IMR-90 (cell line): ENCODE measurements around the gene SAP30BP. TPM values are rescaled to one million over a fixed set of nuclear protein-coding genes. Genes with fewer than 3 reads are reported as not detected.

Source experiments
- ATAC-seq: fragments of 200-7000 bp; cut with Tn5 transposase; 2 replicates; pipeline ENCODE4 v1.9.1; 2020; ENCODE audit warnings: low read depth, mild to moderate bottlenecking, moderate library complexity
- BruUV-seq: library from RNA; stranded (reverse); fragments of 400-500 nt; replicated peaks from 2 replicates; lab custom pipeline; 2021; lab: Mats Ljungman, UMichigan
- CTCF ChIA-PET: fragments of 300-600 bp; formaldehyde crosslinking; extraction: SDS; loops from one replicate; lab custom pipeline; 2021; ENCODE audit warnings: antibody characterized with exemption; lab: Yijun Ruan, JAX
- POLR2A ChIA-PET: fragments of 300-600 bp; sonication (Branson Sonifier 250); formaldehyde crosslinking; loops from one replicate; lab custom pipeline; 2022; ENCODE audit warnings: antibody characterized with exemption; ENCODE audit not compliant: unreplicated experiment; lab: Charles Lee
- DNase-seq: peaks from one replicate; pipeline ENCODE4 v3.0.0; 2013
- H2AFZ ChIP-seq: replicated peaks from 2 replicates; pipeline ENCODE3; 2013; ENCODE audit warnings: low read length, mild to moderate bottlenecking; ENCODE audit not compliant: poor library complexity
- H2AK5ac ChIP-seq: 2 replicates; pipeline ENCODE4 v1.6.1; 2013; ENCODE audit warnings: low read depth, low read length, inconsistent platforms
- H2AK9ac ChIP-seq: replicated peaks from 2 replicates; pipeline ENCODE3; 2013; ENCODE audit warnings: mild to moderate bottlenecking, low read depth, low read length, moderate library complexity; ENCODE audit not compliant: poor library complexity
- H2BK120ac ChIP-seq: 2 replicates; pipeline ENCODE4 v1.6.1; 2013; ENCODE audit warnings: low read depth, low read length, inconsistent platforms
- H2BK15ac ChIP-seq: 3 replicates; pipeline ENCODE4 v1.6.1; 2013; ENCODE audit warnings: low read depth, low read length, inconsistent platforms
- H2BK20ac ChIP-seq: 2 replicates; pipeline ENCODE4 v1.6.1; 2013; ENCODE audit warnings: low read depth, mild to moderate bottlenecking, inconsistent platforms, low read length, moderate library complexity
- H2BK5ac ChIP-seq: 2 replicates; pipeline ENCODE4 v1.6.1; 2013; ENCODE audit warnings: mild to moderate bottlenecking, low read depth, low read length, inconsistent platforms; ENCODE audit not compliant: poor library complexity, severe bottlenecking
- H3K14ac ChIP-seq: replicated peaks from 2 replicates; pipeline ENCODE4 v1.6.1; 2013; ENCODE audit warnings: low read depth, low read length, inconsistent platforms
- H3K18ac ChIP-seq: 2 replicates; pipeline ENCODE4 v1.6.1; 2013; ENCODE audit warnings: low read depth, low read length, control low read depth
- H3K23ac ChIP-seq: 2 replicates; pipeline ENCODE4 v1.6.1; 2013; ENCODE audit warnings: low read depth, low read length, inconsistent platforms
- H3K27ac ChIP-seq: 2 replicates; pipeline ENCODE4 v1.5.1; 2013; ENCODE audit warnings: mild to moderate bottlenecking, control low read depth, low read length; ENCODE audit not compliant: insufficient read depth
- H3K27me3 ChIP-seq: 2 replicates; pipeline ENCODE4 v1.6.1; 2013; ENCODE audit warnings: low read length; ENCODE audit not compliant: control insufficient read depth, insufficient read depth
- H3K36me3 ChIP-seq: 2 replicates; pipeline ENCODE4 v1.6.1; 2013; ENCODE audit warnings: low read length, mixed read lengths; ENCODE audit not compliant: control insufficient read depth, insufficient read depth
- H3K4ac ChIP-seq: 2 replicates; pipeline ENCODE4 v1.6.1; 2013; ENCODE audit warnings: low read depth, low read length, inconsistent platforms
- H3K4me1 ChIP-seq: 2 replicates; pipeline ENCODE4 v1.6.1; 2013; ENCODE audit warnings: low read length, mixed read lengths; ENCODE audit not compliant: control insufficient read depth, insufficient read depth
- H3K4me2 ChIP-seq: 2 replicates; pipeline ENCODE4 v1.6.1; 2013; ENCODE audit warnings: low read depth, mild to moderate bottlenecking, control low read depth, low read length, moderate library complexity
- H3K4me3 ChIP-seq: 2 replicates; pipeline ENCODE4 v1.5.1; 2013; ENCODE audit warnings: low read depth, mild to moderate bottlenecking, control low read depth, low read length, moderate library complexity; ENCODE audit not compliant: insufficient read depth
- H3K56ac ChIP-seq: 2 replicates; pipeline ENCODE4 v1.6.1; 2013; ENCODE audit warnings: low read length, inconsistent platforms; ENCODE audit not compliant: insufficient read depth; ENCODE audit errors: extremely low read depth
- H3K79me1 ChIP-seq, 2 experiments: 2 replicates each; pipeline ENCODE4 v1.6.1; 2013; ENCODE audit warnings: low read length in 2 of 2, inconsistent platforms in 1 of 2, low read depth in 1 of 2
- H3K9ac ChIP-seq: 2 replicates; pipeline ENCODE4 v1.6.1; 2013; ENCODE audit warnings: low read depth, low read length, control low read depth
- H3K9me1 ChIP-seq: 2 replicates; pipeline ENCODE4 v1.6.1; 2013; ENCODE audit warnings: low read length, inconsistent platforms; ENCODE audit not compliant: insufficient read depth
- H3K9me3 ChIP-seq: 2 replicates; pipeline ENCODE4 v1.6.1; 2013; ENCODE audit warnings: low read length; ENCODE audit not compliant: control insufficient read depth, insufficient read depth
- H4K20me1 ChIP-seq: 2 replicates; pipeline ENCODE4 v1.6.1; 2013; ENCODE audit warnings: low read length, inconsistent platforms; ENCODE audit not compliant: insufficient read depth
- H4K5ac ChIP-seq: 2 replicates; pipeline ENCODE4 v1.6.1; 2013; ENCODE audit warnings: mild to moderate bottlenecking, low read depth, low read length, control low read depth
- H4K8ac ChIP-seq, 2 experiments: 2 replicates each; pipeline ENCODE4 v1.6.1; 2013; ENCODE audit warnings: low read depth in 2 of 2, low read length in 2 of 2, control low read depth in 1 of 2, inconsistent platforms in 1 of 2
- H4K91ac ChIP-seq: 2 replicates; pipeline ENCODE4 v1.6.1; 2013; ENCODE audit warnings: low read depth, low read length, inconsistent platforms; ENCODE audit not compliant: insufficient read depth
- FOS ChIP-seq: fragments of 150-350 bp; IDR thresholded peaks from 2 replicates; pipeline ENCODE4 v1.6.1; 2016; ENCODE audit warnings: low read depth, low read length
- MAFK ChIP-seq: IDR thresholded peaks from 2 replicates; pipeline ENCODE4 v1.6.1; 2012; ENCODE audit warnings: low read depth, low read length, improper control_type of control experiment
- MXI1 ChIP-seq: IDR thresholded peaks from 2 replicates; pipeline ENCODE4 v1.6.1; 2012; ENCODE audit warnings: low read depth, mild to moderate bottlenecking, low read length, moderate library complexity, borderline replicate concordance
- POLR2A ChIP-seq: IDR thresholded peaks from 2 replicates; pipeline ENCODE4 v1.6.1; 2012; ENCODE audit warnings: mild to moderate bottlenecking, low read depth, low read length
- RAD21 ChIP-seq: IDR thresholded peaks from 2 replicates; pipeline ENCODE4 v1.6.1; 2012; ENCODE audit warnings: low read length, improper control_type of control experiment
- RCOR1 ChIP-seq: IDR thresholded peaks from 2 replicates; pipeline ENCODE4 v1.6.1; 2012; ENCODE audit warnings: mild to moderate bottlenecking, low read length, improper control_type of control experiment; ENCODE audit not compliant: insufficient replicate concordance
- RFX5 ChIP-seq: IDR thresholded peaks from 2 replicates; pipeline ENCODE4 v1.8.0; 2012; ENCODE audit warnings: low read depth, mild to moderate bottlenecking, low read length, moderate library complexity
- SMC3 ChIP-seq: fragments of 150-350 bp; IDR thresholded peaks from 2 replicates; pipeline ENCODE4 v1.6.1; 2016; ENCODE audit warnings: low read depth, mild to moderate bottlenecking, antibody characterized with exemption, low read length, moderate library complexity
- WGBS, 2 experiments: methylation state at CpG; one replicate each; pipeline versions ENCODE4 v1.1.5 to v1.1.7; 2013; ENCODE audit warnings: missing lambda C conversion rate in 2 of 2; ENCODE audit not compliant: insufficient read length in 1 of 2; ENCODE audit errors: extremely low coverage in 2 of 2; 5-methylcytosine and 5-hydroxymethylcytosine counted together
- dilution Hi-C: fragments of 300-500 bp; cut with HindIII; formaldehyde crosslinking; loops from one replicate; pipeline ENCODE4 v1.14.3; 2018; ENCODE audit warnings: low sequenced_read_pairs; ENCODE audit not compliant: unreplicated experiment
- in situ Hi-C: fragments of 300-500 bp; cut with MboI; formaldehyde crosslinking; loops from 3 replicates; pipeline ENCODE4 v1.14.3; 2019; ENCODE audit warnings: low sequenced_read_pairs, inconsistent platforms, mixed read lengths
- intact Hi-C: fragments of 100-400 bp; cut with micrococcal nuclease; formaldehyde crosslinking; loops from 2 replicates; pipeline ENCODE4 v1.10.0; 2022
- polyA plus RNA-seq, 3 experiments: library from polyadenylated mRNA; depleted of rRNA; stranded (reverse); fragments of >200 nt; gene quantifications; 2 replicates each; pipeline ENCODE4 v1.2.3, GENCODE V29; 2012; ENCODE audit warnings: low replicate concordance in 1 of 3
- total RNA-seq: library from RNA; depleted of rRNA; stranded (reverse); fragments of >200 nt; gene quantifications from 2 replicates; pipeline ENCODE4 v1.2.3, GENCODE V29; 2012
- TF ChIP-seq, protein P1 (sequence below): fragments of 150-350 bp; IDR thresholded peaks from 2 replicates; pipeline ENCODE4 v1.6.1; 2016; ENCODE audit warnings: low read depth, mild to moderate bottlenecking, low read length, moderate library complexity, borderline replicate concordance
- TF ChIP-seq, protein P2 (sequence below): fragments of 150-350 bp; IDR thresholded peaks from 2 replicates; pipeline ENCODE4 v1.6.1; 2017; ENCODE audit warnings: mild to moderate bottlenecking, antibody characterized with exemption, low read length, low read depth

SAP30BP gene
- total and polyA plus RNA-seq, 2 of the 4 experiments (the other 2 are of a cell fraction), result 70.4 to 139 TPM

DNA sequence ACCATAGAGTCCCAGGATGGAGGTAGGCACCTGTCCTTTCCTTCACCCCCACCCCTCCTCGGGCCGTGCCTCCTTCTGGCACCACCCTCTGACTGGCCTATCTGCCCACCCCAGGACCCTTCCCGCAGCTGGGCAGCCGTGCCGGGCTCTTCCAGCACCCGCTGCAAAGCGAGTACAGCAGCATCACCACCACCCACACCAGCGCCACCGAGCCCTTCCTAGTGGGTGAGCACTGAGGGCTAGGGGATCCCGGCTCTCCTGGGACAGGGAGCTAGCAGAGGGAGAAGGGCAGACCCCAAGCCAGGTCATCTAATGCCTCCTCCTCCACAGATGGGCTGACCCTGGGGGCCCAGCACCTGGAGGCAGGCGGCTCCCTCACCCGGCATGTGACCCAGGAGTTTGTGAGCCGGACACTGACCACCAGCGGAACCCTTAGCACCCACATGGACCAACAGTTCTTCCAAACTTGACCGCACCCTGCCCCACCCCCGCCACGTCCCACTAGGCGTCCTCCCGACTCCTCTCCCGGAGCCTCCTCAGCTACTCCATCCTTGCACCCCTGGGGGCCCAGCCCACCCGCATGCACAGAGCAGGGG, 90.0 kb downstream of the SAP30BP start:
- Histone ChIP-seq H4K20me1 (no peaks in the 10 kb centered on the region), H3K9me3 (no peaks in the 10 kb centered on the region), H3K4ac (no peak overlapping the region), H3K4me1 (peaks cover 6% of the 10 kb centered on the region), H3K79me1 (no peaks in the 10 kb centered on the region), H3K23ac (no peak overlapping the region), H2AFZ (no peak overlapping the region), H3K36me3 (no peaks in the 10 kb centered on the region), H3K4me3 (no peak overlapping the region), H2BK15ac (no peak overlapping the region), H4K8ac (no peak overlapping the region), H4K91ac (no peak overlapping the region), H2BK120ac (no peak overlapping the region), H3K9me1 (peaks cover 3% of the 10 kb centered on the region; the same call in 1 of the 2 replicates), H3K9ac (no peak overlapping the region), H3K27ac (no peak overlapping the region), H3K56ac (no peak overlapping the region), H3K18ac (no peak overlapping the region), H3K27me3 (no peaks in the 10 kb centered on the region; the same call in 1 of the 2 replicates), H2BK20ac (no peak overlapping the region), H2AK9ac (no peak overlapping the region), H3K14ac (no peak overlapping the region), H2BK5ac (no peak overlapping the region), H4K5ac (no peak overlapping the region), H2AK5ac (no peak overlapping the region), H3K4me2 (no peak overlapping the region)
- POLR2A ChIA-PET, result no interaction called here
- no TSS peak for BruUV-seq
- DNase-seq (no peak), ATAC-seq (no peak)
- CTCF ChIA-PET, result no interaction called here
- WGBS, 2 experiments, result no CpG with 5 or more reads among the region's 21 CpGs
- intact Hi-C loops, result no loop called here
- in situ Hi-C loops, result no loop called here
- TF ChIP-seq SMC3, result no peak
- no peak for TF ChIP-seq RFX5
- no peak for TF ChIP-seq MAFK
- TF ChIP-seq FOS, result no peak
- TF ChIP-seq POLR2A, result no peak
- TF ChIP-seq, protein P1, sequence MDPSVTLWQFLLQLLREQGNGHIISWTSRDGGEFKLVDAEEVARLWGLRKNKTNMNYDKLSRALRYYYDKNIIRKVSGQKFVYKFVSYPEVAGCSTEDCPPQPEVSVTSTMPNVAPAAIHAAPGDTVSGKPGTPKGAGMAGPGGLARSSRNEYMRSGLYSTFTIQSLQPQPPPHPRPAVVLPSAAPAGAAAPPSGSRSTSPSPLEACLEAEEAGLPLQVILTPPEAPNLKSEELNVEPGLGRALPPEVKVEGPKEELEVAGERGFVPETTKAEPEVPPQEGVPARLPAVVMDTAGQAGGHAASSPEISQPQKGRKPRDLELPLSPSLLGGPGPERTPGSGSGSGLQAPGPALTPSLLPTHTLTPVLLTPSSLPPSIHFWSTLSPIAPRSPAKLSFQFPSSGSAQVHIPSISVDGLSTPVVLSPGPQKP, result no peak
- TF ChIP-seq, protein P2, sequence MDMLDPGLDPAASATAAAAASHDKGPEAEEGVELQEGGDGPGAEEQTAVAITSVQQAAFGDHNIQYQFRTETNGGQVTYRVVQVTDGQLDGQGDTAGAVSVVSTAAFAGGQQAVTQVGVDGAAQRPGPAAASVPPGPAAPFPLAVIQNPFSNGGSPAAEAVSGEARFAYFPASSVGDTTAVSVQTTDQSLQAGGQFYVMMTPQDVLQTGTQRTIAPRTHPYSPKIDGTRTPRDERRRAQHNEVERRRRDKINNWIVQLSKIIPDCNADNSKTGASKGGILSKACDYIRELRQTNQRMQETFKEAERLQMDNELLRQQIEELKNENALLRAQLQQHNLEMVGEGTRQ, result no peak
- TF ChIP-seq RAD21, result no peak
- no peak for TF ChIP-seq MXI1
- TF ChIP-seq RCOR1, result no peak
- dilution Hi-C loops, result no loop called here
